GM23248 (cell line): Measurements from ENCODE around the gene PRDX6.

Experiments used
- EZH2 ChIP-seq: fragments of 200-600 bp; sonication (generic); IDR thresholded peaks from 2 replicates; pipeline ENCODE4 v1.6.1; 2018; ENCODE audit warnings: antibody characterized with exemption, mild to moderate bottlenecking; ENCODE audit not compliant: insufficient read depth, poor library complexity, severe bottlenecking
- EZH2phosphoT487 ChIP-seq: fragments of 200-600 bp; sonication (generic); IDR thresholded peaks from 2 replicates; pipeline ENCODE4 v1.6.1; 2018; ENCODE audit warnings: antibody characterized with exemption, moderate library complexity, mild to moderate bottlenecking, low read depth; ENCODE audit not compliant: insufficient read depth

DNA sequence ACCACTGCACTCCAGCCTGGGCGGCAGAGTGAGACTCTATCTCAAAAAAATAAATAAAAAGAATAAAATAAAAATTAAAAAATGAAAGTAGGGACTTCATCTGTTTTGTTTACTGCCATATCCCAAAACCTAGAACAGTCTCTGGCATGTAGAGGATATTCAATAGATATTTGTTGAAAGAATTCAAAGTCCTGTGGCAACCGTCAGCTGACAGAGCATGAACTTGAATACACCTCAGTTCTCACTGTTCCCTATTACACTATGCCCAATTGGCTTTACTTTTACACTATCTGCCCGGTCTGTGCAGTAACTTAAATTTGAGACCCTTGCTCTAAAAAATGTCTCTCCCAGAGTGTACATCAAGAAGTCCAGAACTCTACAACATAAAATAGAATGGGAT is 46.2 kb downstream of the PRDX6 start:
- TF ChIP-seq EZH2: no peak
- TF ChIP-seq EZH2phosphoT487: no peak
